OCI-LY1 (cell line): ENCODE data around the gene STAC.

Source experiments
- H2AFZ ChIP-seq: fragments of 200-600 bp; sonication (generic), shearing (Covaris generic); 2 replicates; pipeline ENCODE4 v1.6.0; 2014; ENCODE audit warnings: antibody characterized with exemption, mild to moderate bottlenecking, low read length
- H3F3A ChIP-seq: fragments of 200-600 bp; sonication (generic), shearing (Covaris generic); 2 replicates; pipeline ENCODE4 v1.6.0; 2014; ENCODE audit warnings: mild to moderate bottlenecking, antibody characterized with exemption, low read length, moderate library complexity; ENCODE audit not compliant: insufficient read depth
- H3K27ac ChIP-seq: fragments of 200-600 bp; sonication (generic); 2 replicates; pipeline ENCODE4 v1.5.1; 2014; ENCODE audit warnings: low read length, mixed run types, mild to moderate bottlenecking, low read depth; ENCODE audit not compliant: poor library complexity, severe bottlenecking
- H3K27me3 ChIP-seq: fragments of 200-600 bp; sonication (generic); 2 replicates; pipeline ENCODE4 v1.6.0; 2014; ENCODE audit warnings: antibody characterized with exemption, mild to moderate bottlenecking, low read length, moderate library complexity; ENCODE audit not compliant: insufficient read depth
- H3K36me3 ChIP-seq: fragments of 200-600 bp; sonication (generic); 2 replicates; pipeline ENCODE4 v1.6.1; 2014; ENCODE audit warnings: mild to moderate bottlenecking, antibody characterized with exemption, low read length, moderate library complexity, mixed read lengths; ENCODE audit not compliant: insufficient read depth
- H3K4me1 ChIP-seq: fragments of 200-600 bp; sonication (generic); 2 replicates; pipeline ENCODE4 v1.5.1; 2014; ENCODE audit warnings: mild to moderate bottlenecking, low read length, moderate library complexity; ENCODE audit not compliant: insufficient read depth, severe bottlenecking
- H3K4me2 ChIP-seq: fragments of 200-600 bp; sonication (generic), shearing (Covaris generic); 2 replicates; pipeline ENCODE4 v1.6.1; 2014; ENCODE audit warnings: low read length
- H3K4me3 ChIP-seq: fragments of 200-600 bp; sonication (generic); 2 replicates; pipeline ENCODE4 v1.5.1; 2014; ENCODE audit warnings: low read length, low read depth, mild to moderate bottlenecking, mixed read lengths; ENCODE audit not compliant: poor library complexity, severe bottlenecking
- H3K79me2 ChIP-seq: fragments of 200-600 bp; shearing (Covaris generic); 2 replicates; pipeline ENCODE4 v1.6.1; 2016; ENCODE audit warnings: mixed run types, low read length, mixed read lengths; ENCODE audit not compliant: insufficient read depth
- H3K9ac ChIP-seq: fragments of 200-600 bp; sonication (generic), shearing (Covaris generic); 2 replicates; pipeline ENCODE4 v1.6.1; 2014; ENCODE audit warnings: mild to moderate bottlenecking, low read length, mixed read lengths
- H3K9me2 ChIP-seq: fragments of 200-600 bp; sonication (generic), shearing (Covaris generic); 2 replicates; pipeline ENCODE4 v1.6.1; 2014; ENCODE audit warnings: low read depth, mild to moderate bottlenecking, low read length, mixed read lengths
- H3K9me3 ChIP-seq: fragments of 200-600 bp; shearing (Covaris generic); 2 replicates; pipeline ENCODE4 v1.6.1; 2014; ENCODE audit warnings: low read length, mixed read lengths
- H4K20me1 ChIP-seq: fragments of 200-600 bp; sonication (generic), shearing (Covaris generic); 2 replicates; pipeline ENCODE4 v1.6.0; 2016; ENCODE audit warnings: mild to moderate bottlenecking, low read length; ENCODE audit not compliant: insufficient read depth
- CTCF ChIP-seq: fragments of 200-600 bp; sonication (generic), shearing (Covaris generic); IDR thresholded peaks from 2 replicates; pipeline ENCODE4 v1.5.1; 2017; ENCODE audit warnings: mild to moderate bottlenecking, antibody characterized with exemption, low read length, moderate library complexity, mixed read lengths
- EZH2 ChIP-seq: fragments of 200-600 bp; sonication (generic), shearing (Covaris generic); IDR thresholded peaks from 2 replicates; pipeline ENCODE4 v1.8.0; 2017; ENCODE audit warnings: borderline replicate concordance, mixed run types, mild to moderate bottlenecking, antibody characterized with exemption, low read length, moderate library complexity, mixed read lengths

STAC gene

GRCh38 chr3:36409862-36410261 is 29.6 kb downstream of the STAC start:
- Histone ChIP-seq H3K9ac (no peak overlapping the region), H3F3A (no peaks in the 10 kb centered on the region), H3K79me2 (no peaks in the 10 kb centered on the region), H3K9me2 (no peaks in the 10 kb centered on the region), H4K20me1 (no peaks in the 10 kb centered on the region), H3K27ac (no peak overlapping the region), H3K4me2 (no peak overlapping the region), H2AFZ (no peak overlapping the region), H3K9me3 (no peaks in the 10 kb centered on the region), H3K27me3 (no peaks in the 10 kb centered on the region), H3K4me3 (no peak overlapping the region), H3K4me1 (no peaks in the 10 kb centered on the region), H3K36me3 (no peaks in the 10 kb centered on the region)
- TF ChIP-seq EZH2 (no peak), CTCF (no peak)

- TF ChIP-seq EZH2 = no peak
- no peak for TF ChIP-seq CTCF
- Histone ChIP-seq H3K27ac (no peak overlapping the region), H3K4me3 (no peak overlapping the region), H3F3A (no peaks in the 10 kb centered on the region), H3K27me3 (no peaks in the 10 kb centered on the region), H3K4me2 (no peak overlapping the region), H4K20me1 (no peaks in the 10 kb centered on the region), H3K9me3 (no peaks in the 10 kb centered on the region), H3K79me2 (no peaks in the 10 kb centered on the region), H3K36me3 (no peaks in the 10 kb centered on the region), H3K4me1 (no peaks in the 10 kb centered on the region), H3K9me2 (no peaks in the 10 kb centered on the region), H2AFZ (no peak overlapping the region), H3K9ac (no peak overlapping the region)
Observed at GRCh38 chr3:36411587-36411986, 31.3 kb downstream of the STAC start.

- Histone ChIP-seq H3K9me2 (no peaks in the 10 kb centered on the region), H3K4me2 (no peak overlapping the region), H2AFZ (no peak overlapping the region), H4K20me1 (no peaks in the 10 kb centered on the region), H3F3A (no peaks in the 10 kb centered on the region), H3K4me1 (no peaks in the 10 kb centered on the region), H3K27ac (no peak overlapping the region), H3K9me3 (no peaks in the 10 kb centered on the region), H3K79me2 (no peaks in the 10 kb centered on the region), H3K4me3 (no peak overlapping the region), H3K9ac (no peak overlapping the region), H3K27me3 (no peaks in the 10 kb centered on the region), H3K36me3 (no peaks in the 10 kb centered on the region)
- TF ChIP-seq CTCF (no peak), EZH2 (no peak)
Observed at GRCh38 chr3:36416599-36416998, 36.3 kb downstream of the STAC start.
